ENCODE measurements around the gene DTX3L.

DTX3L gene

GRCh38 chr3:122606330-122606729 lies 42.2 kb downstream of the DTX3L start:
- no peak for DNase-seq

GRCh38 chr3:122608916-122609315 lies 44.8 kb downstream of the DTX3L start:
- DNase-seq, result no peak

- no peak for DNase-seq
These were observed 45.8 kb downstream of the DTX3L start for GRCh38 chr3:122609798-122610559.

- DNase-seq, result no peak
These were observed 48.6 kb downstream of the DTX3L start for GRCh38 chr3:122612696-122613095.

GRCh38 chr3:122615303-122615702 lies 51.2 kb downstream of the DTX3L start:
- DNase-seq, result no peak

GRCh38 chr3:122618614-122619013 lies 54.5 kb downstream of the DTX3L start:
- no peak for DNase-seq

- DNase-seq, result no peak
These were observed 54.9 kb downstream of the DTX3L start for GRCh38 chr3:122619040-122619439.

GRCh38 chr3:122620399-122620798 lies 56.3 kb downstream of the DTX3L start:
- DNase-seq, result no peak

- DNase-seq, result no peak
These were observed 57.0 kb downstream of the DTX3L start for GRCh38 chr3:122621112-122621511.

- DNase-seq, result no peak
These were observed 59.1 kb downstream of the DTX3L start for GRCh38 chr3:122623031-122623829.
